HG02970 (cell line): Measurements from ENCODE around the gene SDC1.

Experiments used
- ATAC-seq: cut with Tn5 transposase; IDR thresholded peaks from one replicate; pipeline ENCODE4 v1.9.1; 2021; ENCODE audit warnings: mild to moderate bottlenecking, moderate library complexity, moderate number of reproducible peaks; ENCODE audit not compliant: unreplicated experiment, low FRiP score

SDC1 gene

GRCh38 chr2:20173496-20174402, 51.2 kb downstream of the SDC1 start:
- ATAC-seq: no peak

DNA sequence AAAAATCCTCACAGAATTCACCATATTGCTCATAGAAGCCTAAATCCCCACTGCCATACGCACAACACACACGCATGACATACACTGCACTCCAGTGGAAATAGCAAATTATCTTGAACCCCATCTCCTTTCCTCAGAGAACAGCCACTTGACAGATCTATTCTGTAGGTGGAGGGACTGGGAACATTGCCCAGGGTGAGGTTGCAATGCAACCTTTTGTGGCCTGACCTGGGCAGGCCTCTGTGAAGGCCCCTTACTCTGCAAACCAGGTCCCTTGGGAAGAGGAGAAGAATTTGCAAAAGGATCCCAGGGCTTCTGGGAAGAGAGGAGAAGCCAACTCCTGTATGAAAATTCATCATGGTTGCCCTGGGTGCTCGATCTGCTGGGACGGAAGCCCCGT, 51.9 kb downstream of the SDC1 start:
- ATAC-seq: no peak

DNA sequence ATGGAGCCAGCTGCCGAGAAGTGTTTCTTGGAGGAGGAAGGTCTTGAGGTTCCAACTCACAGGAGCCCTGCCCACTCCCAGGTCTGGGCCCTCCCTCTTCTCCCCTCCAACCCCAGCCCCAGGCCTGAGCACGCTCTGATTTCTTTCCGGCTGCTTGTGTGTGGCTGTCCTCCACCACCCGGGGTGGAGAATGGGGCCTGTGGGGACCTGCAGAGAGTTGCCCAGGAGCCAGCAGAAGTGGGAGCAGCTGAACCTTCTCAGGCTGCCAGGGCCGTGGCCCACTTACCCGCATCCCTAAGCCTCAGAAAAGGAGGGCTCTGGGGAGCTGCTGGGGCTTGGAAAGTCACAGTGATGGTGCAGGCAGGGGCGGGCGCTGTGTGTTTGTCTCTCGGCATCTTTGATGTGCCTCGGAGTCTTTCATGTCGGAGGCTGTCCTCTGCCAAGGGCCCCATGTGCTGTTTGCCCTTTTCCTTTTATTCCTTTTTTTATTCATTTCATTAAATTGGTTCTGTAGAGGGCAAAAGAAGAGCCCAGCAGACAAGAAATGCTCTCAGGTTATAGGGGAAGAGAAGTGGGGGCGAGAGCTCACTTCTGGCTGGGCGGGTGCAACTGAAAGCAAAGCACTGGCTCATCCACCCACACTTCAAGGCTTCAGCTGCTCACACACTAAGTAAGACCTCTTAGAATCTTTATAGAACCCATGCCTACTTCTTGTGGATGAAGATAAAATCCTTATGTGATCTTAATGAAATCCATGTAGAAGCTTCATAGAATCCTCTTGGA, 52.5 kb downstream of the SDC1 start:
- ATAC-seq: no peak

DNA sequence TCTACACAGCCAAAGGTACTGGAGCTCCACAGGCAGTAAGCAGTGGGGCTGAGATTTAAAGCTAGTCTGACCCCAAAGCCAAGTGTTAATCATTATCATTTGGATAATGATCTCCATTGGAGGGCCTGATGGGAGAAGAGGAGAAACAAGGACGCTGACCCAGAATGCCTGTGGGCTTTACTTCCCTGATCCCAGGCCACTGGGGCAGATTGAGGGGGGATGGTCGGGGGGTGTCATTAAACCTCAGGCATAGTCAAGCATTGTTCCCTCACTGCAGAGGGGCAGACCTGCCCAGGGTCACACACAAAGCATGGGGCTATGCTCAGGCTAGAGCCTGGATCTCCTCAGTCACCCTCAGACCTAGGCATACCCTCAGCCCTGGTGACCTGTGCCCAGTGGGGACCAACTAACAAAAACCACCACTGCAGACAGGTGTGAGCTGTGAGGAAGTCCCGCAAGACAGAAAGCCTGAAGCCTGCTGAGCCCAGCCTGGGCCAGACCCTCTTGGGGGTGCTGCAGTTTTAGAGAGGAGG, 53.4 kb downstream of the SDC1 start:
- no peak for ATAC-seq

DNA sequence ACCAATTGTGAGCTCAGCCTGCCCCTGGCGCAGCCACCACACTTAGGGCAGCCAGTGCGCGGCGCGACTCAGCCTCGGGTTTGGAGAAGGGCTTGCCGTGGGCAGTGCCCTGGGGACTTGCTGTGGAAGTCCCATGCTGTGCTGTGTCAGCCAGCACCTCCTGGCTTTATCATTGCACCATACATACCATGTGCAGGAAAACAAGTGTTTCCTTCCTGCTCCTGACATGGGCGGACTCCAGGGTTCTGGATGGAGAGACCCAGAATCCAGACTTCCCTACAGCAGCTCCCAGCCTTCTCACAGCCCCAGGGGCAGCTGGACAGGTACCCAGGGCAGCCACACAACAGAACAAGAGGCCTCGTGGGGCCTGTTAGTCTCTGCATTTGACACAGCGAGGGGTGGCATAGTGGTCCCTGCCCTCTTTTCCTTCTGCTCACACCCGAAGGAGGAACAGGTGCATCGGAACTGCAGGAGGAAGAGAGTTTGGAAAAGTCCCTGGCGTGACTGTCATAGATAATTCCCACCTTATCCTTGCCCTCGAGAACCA, 54.2 kb downstream of the SDC1 start:
- ATAC-seq: no peak

DNA sequence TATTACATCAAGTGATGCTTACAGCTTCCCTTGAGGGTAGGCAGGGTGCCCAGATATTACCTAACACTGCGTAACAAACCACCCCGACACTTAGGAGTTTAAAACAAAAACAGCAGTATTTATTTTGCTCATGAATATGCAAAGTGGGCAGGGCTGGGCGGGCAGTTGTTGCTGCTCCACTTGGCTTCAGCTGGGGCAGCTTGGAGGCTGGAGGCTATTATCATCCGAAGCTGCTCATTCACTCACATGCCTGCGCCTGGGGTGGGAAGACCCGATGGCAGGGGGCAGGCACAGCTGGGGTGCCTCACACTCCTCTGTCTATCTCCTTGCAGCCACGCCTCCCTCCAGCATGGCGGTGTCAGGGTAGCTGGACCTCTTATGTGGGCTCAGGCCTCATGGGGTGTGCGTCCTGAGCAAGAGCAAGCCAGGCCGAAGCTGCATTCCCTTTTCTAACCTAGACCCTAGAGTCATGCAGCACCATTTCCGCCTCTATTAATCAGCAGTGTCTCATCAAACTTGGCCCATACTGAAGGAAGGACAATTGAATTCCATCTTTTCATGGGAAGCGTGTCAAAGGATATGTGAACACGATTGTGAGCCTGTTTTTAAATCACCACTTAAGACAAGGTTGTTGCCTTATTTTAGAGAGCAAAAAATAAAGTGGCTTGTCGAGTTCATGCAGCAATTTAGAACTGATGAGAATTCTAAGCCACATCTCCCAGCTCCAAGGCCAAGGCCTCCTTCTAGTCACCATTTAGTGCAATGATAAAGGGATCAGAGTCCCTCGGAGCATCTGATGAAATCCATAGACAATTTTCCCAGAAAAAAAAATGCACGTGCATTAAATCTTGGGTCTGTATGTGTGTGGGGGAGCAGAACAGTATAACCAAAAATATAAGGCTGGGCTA, 54.9 kb downstream of the SDC1 start:
- ATAC-seq: no peak

- no peak for ATAC-seq
Measured at GRCh38 chr2:20168727-20169696, 55.9 kb downstream of the SDC1 start.

GRCh38 chr2:20168048-20168726, 56.7 kb downstream of the SDC1 start:
- ATAC-seq: no peak

DNA sequence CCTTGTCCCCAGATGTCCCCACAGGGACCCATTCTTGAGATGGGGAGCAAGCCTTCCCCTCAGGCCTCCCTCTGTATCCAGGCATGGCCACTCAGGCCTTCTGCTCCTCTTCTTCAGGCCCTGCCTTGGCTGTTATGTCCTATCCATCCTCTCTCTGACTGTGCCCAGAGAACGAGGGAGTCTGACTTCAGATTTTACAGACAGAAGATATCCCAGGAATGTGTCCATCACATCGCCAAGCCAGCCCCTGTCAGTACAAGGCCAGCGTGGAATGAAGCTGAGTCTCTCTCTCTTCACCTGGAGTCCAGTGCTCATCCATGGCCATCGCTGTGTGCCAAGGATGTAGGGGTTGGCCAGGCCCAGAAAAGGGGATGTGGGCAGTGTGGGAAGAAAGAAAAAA, 57.6 kb downstream of the SDC1 start:
- ATAC-seq: no peak

DNA sequence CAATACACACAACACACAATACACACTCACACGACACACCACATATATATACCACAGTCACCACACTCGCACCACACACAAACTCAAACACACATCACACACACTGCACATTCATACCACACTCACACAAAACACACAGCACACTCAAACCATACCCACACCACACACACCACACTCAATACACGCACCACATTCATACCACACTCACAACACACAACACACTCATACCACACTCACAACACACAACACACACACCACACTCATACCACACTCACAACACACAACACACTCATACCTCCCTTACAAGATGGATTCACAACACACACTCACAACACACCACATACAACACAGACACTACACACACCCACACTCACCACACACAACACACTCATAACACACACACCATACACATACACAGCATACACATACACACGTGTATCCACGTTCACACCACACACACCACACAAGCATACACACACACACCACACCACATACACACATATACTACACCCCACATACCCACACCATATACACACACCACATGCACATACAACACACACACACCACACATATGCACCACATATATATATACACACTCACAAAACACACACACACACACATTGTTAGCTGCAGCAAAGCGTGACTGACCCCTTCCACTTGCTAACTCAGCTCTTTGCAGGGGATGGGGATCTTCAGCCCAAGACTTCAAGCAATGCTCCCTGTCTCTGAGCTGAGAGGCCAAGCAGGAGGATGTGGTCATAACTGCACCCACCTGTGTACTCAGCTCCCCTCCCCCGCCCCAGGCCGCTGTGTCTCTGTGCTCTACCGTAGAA, 59.0 kb downstream of the SDC1 start:
- ATAC-seq: no peak

DNA sequence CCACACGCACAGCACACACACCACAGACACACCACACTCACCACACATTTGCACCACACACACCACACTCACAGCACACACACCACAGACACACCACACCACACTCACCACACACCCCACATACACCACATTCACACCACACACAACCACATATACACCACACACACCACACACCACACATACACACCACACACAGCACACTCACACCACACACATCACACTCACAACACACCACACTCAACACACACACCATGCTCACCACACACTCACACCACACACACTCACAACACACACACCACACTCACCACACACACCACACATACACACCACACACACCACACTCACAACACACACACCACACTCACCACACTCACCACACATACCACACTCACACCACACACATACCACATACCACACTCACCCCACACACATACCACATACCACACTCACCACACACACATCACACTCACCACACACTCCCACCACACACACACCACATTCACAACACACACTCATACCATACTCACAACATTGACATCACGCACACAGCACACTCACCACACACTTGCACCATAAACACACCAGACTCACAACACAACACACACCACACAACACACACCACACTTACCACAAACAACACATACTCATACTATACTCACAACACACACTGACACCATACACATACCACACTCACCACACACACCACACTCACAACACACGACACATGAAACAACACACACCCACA, 60.0 kb downstream of the SDC1 start:
- ATAC-seq: no peak

DNA sequence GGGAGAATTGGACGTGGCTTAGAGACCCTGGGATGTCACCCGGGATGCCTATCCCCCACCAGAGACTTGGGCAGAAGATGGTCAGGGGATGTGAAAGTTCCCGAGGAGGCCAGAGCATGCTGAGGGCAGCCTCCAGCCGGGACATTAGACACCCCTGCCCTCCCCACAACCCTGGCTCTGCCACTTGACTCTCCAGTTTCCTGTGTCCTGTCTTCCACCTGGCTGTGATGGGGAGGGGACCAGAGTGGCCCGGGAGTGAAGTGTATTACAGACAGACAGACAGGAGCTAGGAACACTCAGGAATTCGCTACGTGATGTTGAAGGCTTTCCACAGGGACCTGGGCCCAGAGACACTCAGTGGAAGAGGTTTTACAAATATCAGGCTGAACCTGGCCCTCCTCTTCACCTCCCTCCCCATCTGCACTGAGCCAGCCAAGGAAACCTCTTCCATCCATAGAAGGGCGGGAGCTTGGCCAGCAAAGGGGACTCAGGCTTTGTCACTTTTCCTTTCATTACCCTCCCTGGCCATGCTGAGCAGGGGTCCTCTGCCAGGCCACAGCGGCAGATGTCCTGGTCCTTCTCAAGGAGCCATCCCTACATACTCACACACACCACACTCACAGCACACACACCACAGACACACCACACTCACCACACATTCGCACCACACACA, 60.7 kb downstream of the SDC1 start:
- no peak for ATAC-seq

DNA sequence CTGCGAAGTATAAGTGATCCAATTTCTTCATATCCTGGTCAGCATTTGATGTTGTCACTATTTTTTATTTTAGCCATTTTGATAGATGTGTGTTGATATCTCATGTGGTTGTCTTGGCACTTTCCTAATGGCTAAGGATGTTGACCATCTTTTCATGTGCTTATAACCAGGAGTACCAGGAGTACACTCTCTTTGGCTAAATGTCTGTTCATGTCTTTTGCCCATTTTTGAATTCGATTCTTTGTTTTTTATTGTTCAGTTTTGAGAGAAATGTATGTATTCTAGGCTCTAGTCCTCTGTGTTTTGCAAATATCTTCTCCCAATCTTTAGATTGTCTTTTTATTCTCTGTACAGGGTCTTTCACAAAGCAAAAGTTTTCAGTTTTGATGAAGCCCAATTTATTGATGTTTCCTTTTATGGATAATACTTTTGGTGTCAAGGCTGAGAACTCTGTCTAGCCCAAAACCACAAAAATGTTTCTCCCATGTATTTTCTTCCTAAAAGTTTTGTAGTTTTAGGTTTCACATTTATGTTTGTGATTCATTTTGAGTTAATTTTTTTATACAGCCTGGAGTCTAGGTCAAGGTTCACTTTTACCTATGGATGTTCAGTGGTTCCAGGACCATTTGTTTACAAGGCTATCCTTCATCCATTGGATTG, 65.4 kb downstream of the SDC1 start:
- ATAC-seq: no peak

DNA sequence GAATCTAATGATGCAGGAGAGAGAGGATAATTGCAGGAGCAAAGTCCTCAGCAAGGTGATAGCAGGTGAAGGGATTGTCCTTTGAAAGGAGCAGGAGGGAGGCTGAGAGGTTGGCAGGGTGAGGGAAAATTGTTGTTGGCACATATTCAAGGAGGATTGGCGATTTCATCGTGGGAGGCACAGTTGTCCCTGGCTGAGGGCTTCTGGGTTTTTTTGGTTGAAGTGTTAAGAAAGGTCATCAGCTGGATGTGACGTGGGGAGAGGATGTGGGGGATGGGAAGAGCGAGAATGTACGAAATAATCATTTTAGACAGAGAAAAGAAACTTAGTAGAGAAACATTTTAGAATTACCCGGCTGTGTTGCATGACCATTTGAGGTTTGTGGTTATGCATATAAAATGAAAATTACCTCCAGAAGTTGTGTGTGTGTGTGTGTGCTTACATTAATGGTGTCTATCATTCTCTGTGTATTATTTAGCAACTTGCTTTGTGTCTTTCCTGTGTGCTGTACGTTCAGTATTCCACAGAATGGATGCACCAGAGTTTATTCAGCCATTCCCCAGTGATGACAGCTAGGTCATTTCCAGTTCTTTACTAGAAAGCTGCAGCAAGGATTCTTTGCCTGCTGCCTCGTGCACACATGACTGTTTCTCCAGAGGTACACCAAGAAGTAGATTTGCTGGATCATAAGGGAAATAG, 67.6 kb downstream of the SDC1 start:
- no peak for ATAC-seq

DNA sequence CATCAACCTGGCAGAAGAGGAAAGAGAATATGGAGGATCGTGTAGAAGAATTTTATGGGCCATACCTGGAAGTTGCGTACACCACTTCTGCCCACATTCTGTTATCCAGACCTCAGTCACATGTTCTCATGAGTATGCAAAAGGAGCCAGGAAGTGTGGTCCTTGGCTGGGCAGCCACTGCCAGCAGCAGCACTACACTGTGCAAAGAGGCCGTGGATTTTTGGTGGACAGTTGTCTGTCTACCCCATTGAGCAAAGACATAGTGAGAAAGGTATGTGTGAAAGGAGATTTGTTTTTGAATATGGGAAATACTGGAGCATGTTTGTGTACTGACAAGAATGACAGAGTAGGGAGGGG, 68.1 kb downstream of the SDC1 start:
- no peak for ATAC-seq
